Effector memory CD4-positive, alpha-beta T cell (primary cell): ENCODE measurements around the gene HOTAIR.

Source experiments
- DNase-seq, 3 donors: peaks; one replicate each; pipeline ENCODE4 v3.0.0-alpha.2; 2020
- H3K27ac ChIP-seq: 2 replicates; pipeline ENCODE4 v1.7.0; 2013; ENCODE audit warnings: mild to moderate bottlenecking, low read length, moderate library complexity; ENCODE audit not compliant: insufficient read depth, poor library complexity, severe bottlenecking
- H3K27me3 ChIP-seq: replicated peaks from 2 replicates; pipeline ENCODE4 v1.7.0; 2013; ENCODE audit warnings: mild to moderate bottlenecking, low read length; ENCODE audit not compliant: insufficient read depth, control insufficient read depth, poor library complexity, severe bottlenecking
- H3K36me3 ChIP-seq: 2 replicates; pipeline ENCODE4 v1.7.0; 2013; ENCODE audit warnings: mild to moderate bottlenecking, low read length, moderate library complexity; ENCODE audit not compliant: control insufficient read depth, insufficient read depth
- H3K4me1 ChIP-seq: 2 replicates; pipeline ENCODE4 v1.7.0; 2013; ENCODE audit warnings: low read length, mild to moderate bottlenecking; ENCODE audit not compliant: control insufficient read depth, insufficient read depth, poor library complexity, severe bottlenecking
- H3K4me3 ChIP-seq: 2 replicates; pipeline ENCODE4 v1.7.0; 2013; ENCODE audit warnings: low read length, low read depth, mild to moderate bottlenecking; ENCODE audit not compliant: insufficient read depth, poor library complexity, severe bottlenecking
- H3K9me3 ChIP-seq: 2 replicates; pipeline ENCODE4 v1.7.0; 2013; ENCODE audit warnings: mild to moderate bottlenecking, low read length, moderate library complexity; ENCODE audit not compliant: control insufficient read depth

HOTAIR gene

GRCh38 chr12:53985994-53986685 is 11.4 kb upstream of the HOTAIR start:
- peaks cover 18% of the 10 kb centered on the region for H3K4me1 ChIP-seq
- H3K36me3 ChIP-seq: no peaks in the 10 kb centered on the region
- peaks cover 95% of the 10 kb centered on the region for H3K27me3 ChIP-seq
- H3K27ac ChIP-seq: no peak overlapping the region
- H3K4me3 ChIP-seq: peak overlapping the region; percentile 6
- no peak for DNase-seq
- H3K9me3 ChIP-seq: no peaks in the 10 kb centered on the region

GRCh38 chr12:53985692-53985993 is 10.9 kb upstream of the HOTAIR start:
- DNase-seq: no peak
- Histone ChIP-seq H3K9me3 (no peaks in the 10 kb centered on the region), H3K36me3 (no peaks in the 10 kb centered on the region), H3K4me1 (peaks cover 18% of the 10 kb centered on the region), H3K4me3 (peak overlapping the region; percentile 6), H3K27ac (no peak overlapping the region), H3K27me3 (peaks cover 95% of the 10 kb centered on the region)

GRCh38 chr12:53984901-53985691 is 10.3 kb upstream of the HOTAIR start, which contains the start of gene HOXC10:
TSS of gene HOXC10 (plus strand) at chr12:53985146. CDS start at chr12:53985260, 114 bp downstream.
- H3K27me3 ChIP-seq: peaks cover 95% of the 10 kb centered on the region
- no peaks in the 10 kb centered on the region for H3K9me3 ChIP-seq
- H3K36me3 ChIP-seq: no peaks in the 10 kb centered on the region
- H3K4me3 ChIP-seq: peak within 1 kb of the TSS; percentile 6
- peak; percentile 37 to 58 (median 54) for DNase-seq
- H3K27ac ChIP-seq: no peak within 1 kb of the TSS
- H3K4me1 ChIP-seq: peaks cover 18% of the 10 kb centered on the region

- H3K4me1 ChIP-seq: peaks cover 12% of the 10 kb centered on the region
- no peaks in the 10 kb centered on the region for H3K36me3 ChIP-seq
- DNase-seq: no peak
- H3K27me3 ChIP-seq: peaks cover 97% of the 10 kb centered on the region
- H3K4me3 ChIP-seq: no peak overlapping the region
- H3K9me3 ChIP-seq: no peaks in the 10 kb centered on the region
- no peak overlapping the region for H3K27ac ChIP-seq
Observed at GRCh38 chr12:53983950-53984572, 9.3 kb upstream of the HOTAIR start.

GRCh38 chr12:53983568-53983949 is 8.8 kb upstream of the HOTAIR start:
- no peaks in the 10 kb centered on the region for H3K9me3 ChIP-seq
- H3K4me3 ChIP-seq: no peak overlapping the region
- no peak overlapping the region for H3K27ac ChIP-seq
- peaks cover 9% of the 10 kb centered on the region for H3K4me1 ChIP-seq
- peaks cover 96% of the 10 kb centered on the region for H3K27me3 ChIP-seq
- DNase-seq: no peak
- H3K36me3 ChIP-seq: no peaks in the 10 kb centered on the region

GRCh38 chr12:53982648-53983567 is 8.2 kb upstream of the HOTAIR start:
- no peaks in the 10 kb centered on the region for H3K9me3 ChIP-seq
- H3K27me3 ChIP-seq: peaks cover 95% of the 10 kb centered on the region
- H3K4me3 ChIP-seq: no peak overlapping the region
- peaks cover 11% of the 10 kb centered on the region for H3K4me1 ChIP-seq
- DNase-seq: no peak
- H3K36me3 ChIP-seq: no peaks in the 10 kb centered on the region
- no peak overlapping the region for H3K27ac ChIP-seq

- Histone ChIP-seq H3K4me3 (no peak overlapping the region), H3K4me1 (peaks cover 15% of the 10 kb centered on the region), H3K36me3 (no peaks in the 10 kb centered on the region), H3K27ac (no peak overlapping the region), H3K9me3 (no peaks in the 10 kb centered on the region), H3K27me3 (peaks cover 94% of the 10 kb centered on the region)
- DNase-seq: no peak
Observed at GRCh38 chr12:53981634-53982565, 7.1 kb upstream of the HOTAIR start.

- DNase-seq: no peak
- H3K4me3 ChIP-seq: no peak overlapping the region
- H3K36me3 ChIP-seq: no peaks in the 10 kb centered on the region
- no peak overlapping the region for H3K27ac ChIP-seq
- no peaks in the 10 kb centered on the region for H3K9me3 ChIP-seq
- H3K27me3 ChIP-seq: peaks cover 94% of the 10 kb centered on the region
- peaks cover 10% of the 10 kb centered on the region for H3K4me1 ChIP-seq
Observed at GRCh38 chr12:53980802-53981496, 6.2 kb upstream of the HOTAIR start.
